Hepatic stellate cell (primary cell): ENCODE results near the gene MED12L.
A peak's percentile ranks its signal among the peaks of the same experiment; 100 is the strongest.

ENCODE experiments used
- DNase-seq: peaks from one replicate; pipeline ENCODE4 v3.0.0; 2011; ENCODE audit warnings: low spot score

The MED12L gene

DNA sequence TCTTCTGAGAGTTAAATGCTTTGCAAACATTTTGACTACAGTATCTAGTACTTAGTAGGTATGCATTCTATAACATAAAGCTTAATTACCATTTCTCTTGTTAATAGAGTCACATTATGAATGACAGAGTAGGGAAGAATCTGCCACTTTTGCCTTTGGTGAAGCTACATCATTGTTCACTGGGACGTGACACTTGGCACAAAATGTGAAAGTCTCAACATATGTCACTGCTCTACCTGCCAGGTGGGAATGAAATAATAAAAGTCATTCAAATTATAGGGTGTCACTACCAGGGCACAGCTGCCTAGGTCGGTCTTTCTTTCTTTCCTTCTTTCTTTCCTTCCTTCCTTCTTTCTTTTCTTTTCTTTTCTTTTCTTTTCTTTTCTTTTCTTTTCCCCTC, 213.5 kb downstream of the MED12L start:
- DNase-seq = no peak

- DNase-seq = no peak
Measured at GRCh38 chr3:151300539-151300938, 215.1 kb downstream of the MED12L start.

DNA sequence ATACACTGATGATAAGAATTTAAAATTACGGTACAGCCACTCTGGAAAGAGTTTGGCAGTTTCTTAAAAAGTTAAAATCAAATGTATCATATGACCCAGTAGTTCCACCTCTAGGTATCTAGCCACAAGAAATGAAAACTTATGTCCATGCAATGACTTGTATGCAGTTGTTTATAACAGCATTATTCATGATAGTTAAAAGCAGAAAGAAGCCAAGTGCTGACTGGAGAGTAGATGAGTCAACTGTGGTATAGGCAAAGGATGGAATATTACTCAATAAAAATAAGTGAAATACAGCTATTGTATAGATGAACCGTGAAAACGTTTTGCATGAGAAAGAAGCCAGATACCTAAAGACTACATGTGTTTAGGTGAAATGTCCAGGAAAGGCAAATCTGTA, 216.3 kb downstream of the MED12L start:
- DNase-seq = no peak

DNA sequence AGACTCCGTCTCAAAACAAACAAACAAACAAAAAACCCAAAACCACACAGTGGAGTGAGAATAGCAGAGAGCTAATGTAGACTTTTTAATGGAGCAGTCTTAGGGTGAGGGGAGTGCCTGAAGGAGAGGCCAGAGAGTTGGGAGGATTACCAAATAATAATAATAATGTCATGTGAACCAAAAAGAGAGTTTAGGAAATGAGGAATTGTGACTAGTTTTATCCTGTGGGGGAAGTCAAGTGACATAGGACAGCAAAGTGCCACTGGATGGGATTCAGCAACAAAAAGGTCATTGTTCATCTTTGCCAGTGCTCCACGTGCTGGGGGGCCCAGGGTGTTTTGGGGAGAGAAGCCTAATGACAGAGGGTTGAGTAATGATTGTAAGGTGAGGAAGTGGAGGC, 218.3 kb downstream of the MED12L start:
- DNase-seq = no peak

- peak; percentile 77 for DNase-seq
Measured at GRCh38 chr3:151305060-151305774, 219.8 kb downstream of the MED12L start.

DNA sequence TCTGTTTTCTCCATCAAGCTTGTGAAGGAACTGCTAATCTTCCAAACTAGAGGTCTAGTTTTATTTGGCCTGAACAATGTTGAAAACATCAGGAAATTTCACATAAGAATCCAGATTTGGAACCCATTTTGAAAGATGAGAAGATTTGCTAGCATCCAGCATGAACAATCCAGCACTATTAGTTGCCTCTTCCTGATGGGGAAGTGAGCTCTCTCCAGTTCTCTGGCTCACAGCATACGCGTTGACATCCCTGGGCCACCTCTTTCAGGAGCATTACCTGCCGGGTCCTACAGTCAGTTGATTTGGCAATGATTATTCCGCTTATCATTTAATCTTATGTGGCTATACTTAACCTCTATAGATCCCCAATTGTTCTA, 220.3 kb downstream of the MED12L start:
- no peak for DNase-seq

DNA sequence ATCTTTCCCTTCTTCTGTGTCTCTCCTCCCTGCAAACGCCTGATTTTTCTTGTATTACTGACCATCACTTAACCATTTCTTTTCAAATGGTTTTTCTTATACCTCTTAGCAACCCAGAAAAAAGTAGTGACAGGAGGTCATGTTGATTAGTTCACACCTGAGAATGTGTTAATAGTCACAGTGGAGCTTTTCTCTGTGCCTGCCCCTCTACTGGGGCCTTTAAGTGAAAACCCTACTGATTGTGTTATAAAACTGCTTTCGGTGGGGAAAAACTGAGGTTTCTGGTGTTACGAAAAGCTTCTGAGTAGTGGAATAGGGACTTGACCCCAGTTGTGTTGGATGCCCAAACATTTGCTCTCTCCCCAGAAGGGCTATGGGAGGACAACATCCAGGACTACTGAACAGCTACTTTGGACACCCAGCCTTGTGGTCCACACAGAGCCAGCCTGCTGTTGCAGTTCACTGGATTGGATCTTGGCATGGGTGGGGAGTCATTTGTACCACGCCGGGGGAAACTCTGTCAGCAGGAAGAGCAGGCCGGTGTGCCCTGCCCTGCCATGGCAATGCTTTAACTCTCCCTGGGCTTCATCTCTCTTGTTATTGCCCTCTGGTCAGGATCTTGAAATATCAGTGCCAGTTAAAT, 220.8 kb downstream of the MED12L start:
- no peak for DNase-seq

DNA sequence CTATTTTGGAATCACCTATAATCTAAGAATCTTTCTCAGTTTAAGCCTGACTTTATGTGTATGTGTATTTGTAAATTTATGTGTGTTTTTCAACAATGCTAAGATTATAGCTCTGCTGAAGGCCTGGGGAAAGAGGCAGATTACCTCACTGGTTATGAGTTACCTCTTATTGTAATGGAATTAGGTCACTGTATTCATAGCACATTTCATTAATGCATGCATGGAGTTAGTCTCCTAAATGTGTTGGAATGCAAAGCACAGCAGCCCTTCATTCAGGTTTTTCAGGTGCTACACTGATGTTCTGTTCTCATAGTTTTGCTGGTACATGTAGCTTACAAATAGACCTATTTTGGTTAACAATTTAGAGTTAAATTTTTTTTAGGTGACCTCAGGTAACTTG, 221.7 kb downstream of the MED12L start:
- no peak for DNase-seq

- no peak for DNase-seq
Measured at GRCh38 chr3:151307583-151308488, 222.4 kb downstream of the MED12L start.

DNA sequence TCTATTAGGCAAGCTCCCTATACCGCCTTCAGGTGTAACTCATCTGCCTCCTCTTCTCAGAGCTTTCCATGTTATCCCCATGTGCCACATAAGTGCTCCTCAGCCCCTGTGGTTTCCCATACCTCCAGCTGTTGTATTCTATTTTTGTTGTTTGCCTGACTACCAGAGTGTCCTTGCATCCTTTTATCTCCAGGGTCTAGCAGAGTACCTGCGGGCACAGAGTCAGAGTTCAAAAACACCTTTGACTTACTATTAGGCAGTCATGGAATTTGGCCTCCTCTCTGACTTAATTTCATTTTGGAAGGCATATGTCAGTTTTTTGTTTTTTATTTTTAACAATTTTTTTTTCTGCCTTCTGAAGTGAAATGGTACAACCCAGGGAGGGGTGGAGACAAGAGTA, 224.1 kb downstream of the MED12L start:
- no peak for DNase-seq

DNA sequence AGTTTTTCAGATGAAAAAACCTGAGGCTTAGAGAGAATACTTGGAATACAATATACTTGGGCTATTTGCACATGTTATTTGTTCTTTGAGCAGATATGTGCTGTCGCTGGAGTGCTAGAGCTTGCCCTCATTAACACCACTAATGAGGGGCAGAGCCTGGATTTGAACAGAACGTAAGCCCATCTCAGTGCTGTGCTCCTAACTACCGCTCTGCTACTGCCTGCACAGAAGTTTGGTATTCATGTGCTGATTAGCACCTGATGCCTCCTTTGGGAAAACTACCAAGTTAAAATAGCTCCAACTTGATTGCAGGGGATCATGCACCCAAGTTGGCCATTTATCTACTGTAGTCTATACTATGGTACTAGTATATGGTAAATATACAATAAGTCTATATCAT, 227.5 kb downstream of the MED12L start:
- DNase-seq = no peak

- DNase-seq = no peak
Measured at GRCh38 chr3:151314137-151314536, 228.7 kb downstream of the MED12L start.

- no peak for DNase-seq
Measured at GRCh38 chr3:151314593-151314992, 229.1 kb downstream of the MED12L start.

- no peak for DNase-seq
Measured at GRCh38 chr3:151315136-151315535, 229.7 kb downstream of the MED12L start.

DNA sequence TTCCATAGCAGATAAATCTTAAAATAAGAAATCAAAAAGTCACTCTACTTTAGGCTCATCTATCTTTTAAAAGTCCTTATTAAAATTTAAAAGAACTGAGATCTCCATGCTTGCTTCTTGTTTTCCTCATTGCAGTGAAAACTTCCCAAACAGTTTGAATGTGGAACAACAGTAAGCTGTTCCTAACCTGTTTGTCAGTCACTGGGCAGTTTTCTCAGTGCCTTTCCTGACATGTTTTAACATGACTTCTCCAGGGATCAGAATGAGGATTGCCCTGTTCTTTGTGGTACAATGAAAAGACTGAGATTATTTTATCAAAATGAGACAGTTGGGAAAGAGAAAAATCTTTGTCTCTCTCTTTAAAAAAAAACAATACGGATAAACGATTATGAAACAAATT, 230.4 kb downstream of the MED12L start:
- DNase-seq = no peak

GRCh38 chr3:151316267-151316991, 231.0 kb downstream of the MED12L start, which contains the start of gene GPR87:
GPR87 (minus strand) TSS chr3:151316820; CDS start chr3:151300100, 16,720 bp downstream.
- DNase-seq = no peak

DNA sequence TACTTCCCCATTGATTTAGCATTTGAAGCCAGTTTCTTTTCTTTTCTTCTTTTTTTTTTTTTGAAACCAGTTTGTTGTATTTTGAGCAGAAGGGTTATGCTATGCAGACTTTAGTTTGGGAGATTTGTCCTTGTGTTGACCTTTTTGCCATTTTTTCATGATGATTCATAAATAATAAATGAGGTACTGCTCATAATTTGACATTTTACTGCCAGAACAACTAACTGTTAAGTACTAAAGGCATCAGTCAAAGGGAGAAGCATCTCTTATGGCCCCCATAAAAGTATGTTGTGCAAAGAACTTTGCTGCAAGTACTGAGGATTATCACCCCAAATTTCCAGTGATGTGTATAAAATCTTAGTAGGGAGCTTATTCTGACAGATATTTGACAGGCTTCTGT, 232.8 kb downstream of the MED12L start:
- DNase-seq = no peak

GRCh38 chr3:151318991-151319390, 233.5 kb downstream of the MED12L start:
- no peak for DNase-seq

DNA sequence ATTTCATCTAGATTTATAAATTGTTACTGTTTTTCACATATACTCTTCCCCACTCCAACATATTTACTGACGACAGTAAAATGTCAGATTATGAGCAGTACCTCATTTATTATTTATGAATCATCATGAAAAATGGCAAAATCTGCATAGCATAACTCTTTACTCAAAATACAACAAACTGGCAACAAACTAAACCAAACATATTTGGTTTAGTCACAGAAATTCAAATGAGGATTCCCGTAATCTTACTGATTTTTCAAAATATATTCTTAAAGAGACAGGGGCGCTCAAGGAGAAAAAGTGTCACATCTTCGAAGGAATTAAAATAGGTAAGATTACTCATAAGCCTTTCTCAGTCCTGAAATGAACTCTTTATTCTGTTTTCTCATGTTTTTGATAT, 234.2 kb downstream of the MED12L start:
- no peak for DNase-seq

GRCh38 chr3:151320131-151320530, 234.7 kb downstream of the MED12L start:
- DNase-seq = no peak

- no peak for DNase-seq
Measured at GRCh38 chr3:151321526-151321925, 236.1 kb downstream of the MED12L start.

- no peak for DNase-seq
Measured at GRCh38 chr3:151322511-151322910, 237.0 kb downstream of the MED12L start.
